HepG2 (cell line): ENCODE results near the gene TSPAN9. TPM values are rescaled to one million over a fixed set of nuclear protein-coding genes. Genes with fewer than 3 reads are reported as not detected.

Experiments
- ATAC-seq: fragments of 200-7000 bp; cut with Tn5 transposase; 3 replicates; pipeline ENCODE4 v1.9.1; 2020; ENCODE audit warnings: mild to moderate bottlenecking, moderate library complexity
- BruUV-seq: library from RNA; stranded (reverse); fragments of 400-500 nt; replicated peaks from 2 replicates; lab custom pipeline; 2021; lab: Mats Ljungman, UMichigan
- CTCF ChIA-PET: fragments of 300-600 bp; formaldehyde crosslinking; extraction: SDS; loops from one replicate; lab custom pipeline; 2021; ENCODE audit warnings: low total read pairs, inconsistent platforms, low intra/inter-chr PET ratio; lab: Yijun Ruan, JAX
- POLR2A ChIA-PET: fragments of 350-600 bp; sonication (Branson Sonifier 250); formaldehyde crosslinking; loops from one replicate; lab custom pipeline; 2020; ENCODE audit warnings: antibody characterized with exemption, inconsistent platforms; lab: Yijun Ruan, JAX
- DNase-seq: peaks from one replicate; pipeline ENCODE4 v3.0.0-alpha.2; 2015; ENCODE audit warnings: low spot score
- FAIRE-seq: peaks from 3 replicates; lab custom pipeline; 2011; peaks lifted over from hg19 to GRCh38; lab: Jason Lieb, UNC
- H2AFZ ChIP-seq: one replicate; pipeline ENCODE4 v1.6.1; 2011; ENCODE audit warnings: low read length, inconsistent platforms
- H3K27ac ChIP-seq: fragments of 300-600 bp; 3 replicates; pipeline ENCODE4 v1.8.0; 2011; ENCODE audit warnings: mixed run types, mild to moderate bottlenecking, mixed read lengths, low read length, inconsistent platforms; ENCODE audit not compliant: insufficient read depth; ENCODE audit errors: extremely low read length
- H3K27me3 ChIP-seq, 2 experiments: fragments of 200-600 bp in 1 of 2; 2 replicates in 1 of 2; 3 replicates in 1 of 2; pipeline versions ENCODE4 v1.6.0 to v1.8.0; 2011; ENCODE audit warnings: low read length in 2 of 2, mild to moderate bottlenecking in 2 of 2, moderate library complexity in 2 of 2, inconsistent platforms in 1 of 2; ENCODE audit not compliant: insufficient read depth in 2 of 2, control insufficient read depth in 1 of 2
- H3K36me3 ChIP-seq, 2 experiments: fragments of 200-600 bp in 1 of 2; replicated peaks in 1 of 2; 2 replicates in 1 of 2; 3 replicates in 1 of 2; pipeline versions ENCODE4 v1.5.1 to v1.8.0; 2011; ENCODE audit warnings: low read length in 2 of 2, inconsistent platforms in 1 of 2; ENCODE audit not compliant: insufficient read depth in 2 of 2, control insufficient read depth in 1 of 2
- H3K4me1 ChIP-seq: 2 replicates; pipeline ENCODE4 v1.5.1; 2012; ENCODE audit warnings: low read length, inconsistent platforms; ENCODE audit not compliant: insufficient read depth
- H3K4me2 ChIP-seq: 2 replicates; pipeline ENCODE4 v1.6.0; 2011; ENCODE audit warnings: low read depth, low read length, inconsistent platforms
- H3K4me3 ChIP-seq, 3 experiments: fragments of 200-600 bp in 1 of 3; sonication (generic), shearing (Covaris generic) in 1 of 3; replicated peaks in 1 of 3; 2 replicates each; pipeline ENCODE4 v1.5.1; 2011 to 2016; ENCODE audit warnings: low read length in 3 of 3, inconsistent platforms in 2 of 3, low read depth in 2 of 3, mild to moderate bottlenecking in 2 of 3, control low read depth in 1 of 3, mixed read lengths in 1 of 3; ENCODE audit not compliant: insufficient read depth in 1 of 3
- H3K79me2 ChIP-seq: one replicate; pipeline ENCODE4 v1.6.1; 2011; ENCODE audit warnings: low read length, inconsistent platforms; ENCODE audit not compliant: insufficient read depth
- H3K9ac ChIP-seq: 2 replicates; pipeline ENCODE4 v1.6.0; 2011; ENCODE audit warnings: mild to moderate bottlenecking, low read depth, low read length, inconsistent platforms; ENCODE audit not compliant: insufficient read depth
- H3K9me3 ChIP-seq: 2 replicates; pipeline ENCODE4 v1.5.1; 2012; ENCODE audit warnings: mild to moderate bottlenecking, low read length
- H4K20me1 ChIP-seq: 2 replicates; pipeline ENCODE4 v1.6.0; 2011; ENCODE audit warnings: inconsistent platforms, mild to moderate bottlenecking, low read length, moderate library complexity; ENCODE audit not compliant: insufficient read depth
- KLF16 ChIP-seq, 2 experiments: sonication (generic) in 1 of 2; formaldehyde crosslinking in 1 of 2; IDR thresholded peaks; 2 replicates each; pipeline versions ENCODE4 v1.6.1 to v1.8.0; 2016 to 2023; ENCODE audit warnings: missing genetic modification reagents in 2 of 2, missing compliant biosample characterization in 1 of 2
- MIER2 ChIP-seq: IDR thresholded peaks from 2 replicates; pipeline ENCODE4 v1.6.1; 2016; ENCODE audit warnings: missing biosample characterization, missing genetic modification reagents
- RERE ChIP-seq: IDR thresholded peaks from 2 replicates; pipeline ENCODE4 v1.6.1; 2016; ENCODE audit warnings: low read depth, missing genetic modification reagents, missing compliant biosample characterization
- SP4 ChIP-seq: sonication (generic); formaldehyde crosslinking; IDR thresholded peaks from 2 replicates; pipeline ENCODE4 v1.8.1; 2023; ENCODE audit warnings: mild to moderate bottlenecking, missing genetic modification reagents
- TBP ChIP-seq: sonication (generic); formaldehyde crosslinking; IDR thresholded peaks from 2 replicates; pipeline ENCODE4 v1.5.0; 2020; ENCODE audit warnings: missing genetic modification reagents
- TRIM22 ChIP-seq: fragments of 450-650 bp; IDR thresholded peaks from 2 replicates; pipeline ENCODE4 v1.6.1; 2017
- U2AF2 ChIP-seq: fragments of 200-400 bp; formaldehyde crosslinking; IDR thresholded peaks from 2 replicates; pipeline ENCODE4 v1.6.1; 2017; ENCODE audit warnings: low read depth, mild to moderate bottlenecking, low read length
- ZBTB26 ChIP-seq: IDR thresholded peaks from 2 replicates; pipeline ENCODE4 v1.6.1; 2016; ENCODE audit warnings: missing compliant biosample characterization, missing genetic modification reagents, borderline replicate concordance
- ZBTB8A ChIP-seq: sonication (generic); formaldehyde crosslinking; IDR thresholded peaks from 2 replicates; pipeline ENCODE4 v1.4.0; 2020; ENCODE audit warnings: mild to moderate bottlenecking, low read depth, missing genetic modification reagents, borderline replicate concordance
- ZNF557 ChIP-seq: sonication (generic); formaldehyde crosslinking; IDR thresholded peaks from 2 replicates; pipeline ENCODE4 v1.4.0; 2020; ENCODE audit warnings: missing genetic modification reagents
- ZNF672 ChIP-seq: sonication (generic); formaldehyde crosslinking; IDR thresholded peaks from 2 replicates; pipeline ENCODE4 v1.8.1; 2022; ENCODE audit warnings: missing genetic modification reagents
- ZNF691 ChIP-seq: sonication (generic); formaldehyde crosslinking; IDR thresholded peaks from 2 replicates; pipeline ENCODE4 v1.4.0; 2020; ENCODE audit warnings: missing genetic modification reagents, low read depth, mild to moderate bottlenecking, borderline replicate concordance
- ZNF768 ChIP-seq: sonication (generic); formaldehyde crosslinking; IDR thresholded peaks from 2 replicates; pipeline ENCODE4 v1.4.0; 2020; ENCODE audit warnings: missing genetic modification reagents
- ZNF775 ChIP-seq: sonication (generic); formaldehyde crosslinking; IDR thresholded peaks from 2 replicates; pipeline ENCODE4 v1.4.0; 2020; ENCODE audit warnings: missing genetic modification reagents, mild to moderate bottlenecking, moderate library complexity, borderline replicate concordance
- ZNF792 ChIP-seq: IDR thresholded peaks from 2 replicates; pipeline ENCODE4 v1.6.1; 2016
- WGBS: methylation state at CpG from one replicate; pipeline ENCODE4 v1.1.6; 2017; ENCODE audit warnings: low lambda C conversion rate; 5-methylcytosine and 5-hydroxymethylcytosine counted together
- in situ Hi-C: cut with HindIII; loops from 2 replicates; pipeline ENCODE4 v1.10.0; 2017; ENCODE audit warnings: low pct_unique_long_range_greater_than_20kb; ENCODE audit not compliant: extremely low pct_ligation_motif_present
- intact Hi-C: fragments of 100-400 bp; cut with micrococcal nuclease; formaldehyde crosslinking; loops from one replicate; pipeline ENCODE4 v1.10.0; 2022; ENCODE audit not compliant: unreplicated experiment
- polyA plus RNA-seq, 8 experiments: library from polyadenylated mRNA; depleted of rRNA in 3 of 8; stranded (reverse) in 7 of 8; unstranded in 1 of 8; fragments of >200 nt; fragmentation: Illumina TruSeq in 4 of 8; extraction: Trizol in 4 of 8; gene quantifications; 2 replicates each; pipeline versions ENCODE4 v1.2.1 to v1.2.3, GENCODE V29; 2011 to 2016; ENCODE audit warnings: low read depth in 4 of 8, missing spikeins in 1 of 8, mixed read lengths in 1 of 8; ENCODE audit not compliant: insufficient read depth in 1 of 8
- total RNA-seq, 5 experiments: library from RNA; depleted of rRNA; stranded (reverse); fragments of >200 nt; fragmentation: Illumina TruSeq; extraction: Trizol; gene quantifications; 2 replicates each; pipeline ENCODE4 v1.2.3, GENCODE V29; 2016; ENCODE audit warnings: low read depth in 1 of 5

TSPAN9 gene
- total and polyA plus RNA-seq, 2 of the 13 experiments (the other 11 are each of a cell fraction or from before 2014, with no cell fraction given) = 18.1 to 42.3 TPM

- TF ChIP-seq SP4 (no peak), ZNF792 (CRISPR knock-in tag) (no peak), TBP (CRISPR knock-in tag) (no peak)
- TF ChIP-seq, all 625 proteins: peak for 0
Measured at GRCh38 chr12:3149515-3150307, 72.5 kb downstream of the TSPAN9 start (continued).

- no TSS peak for BruUV-seq
- Histone ChIP-seq H3K36me3 (peaks cover 0 to 6% of the 10 kb centered on the region in 2 experiments; a peak in 2 of 5 replicates), H3K9ac (no peak overlapping the region), H3K4me1 (no peaks in the 10 kb centered on the region), H3K4me3 (no peak overlapping the region), H3K4me2 (no peak overlapping the region), H4K20me1 (peaks cover 2% of the 10 kb centered on the region; the same call in 1 of the 2 replicates), H3K27ac (no peak overlapping the region), H2AFZ (no peak overlapping the region), H3K9me3 (no peaks in the 10 kb centered on the region), H3K27me3 (no peaks in the 10 kb centered on the region), H3K79me2 (peaks cover 1% of the 10 kb centered on the region)
- ATAC-seq = no peak
- ChIA-PET POLR2A (no interaction called here), CTCF (no interaction called here)
- 96% methylated on average over 5 of the region's 5 CpGs for WGBS
- FAIRE-seq = no peak
- in situ Hi-C loops = no loop called here
- intact Hi-C loops = no loop called here
- DNase-seq = no peak
- TF ChIP-seq ZNF768 (CRISPR knock-in tag) = no peak
- no peak for TF ChIP-seq ZNF557
- no peak for TF ChIP-seq ZNF672 (CRISPR knock-in tag)
- no peak for TF ChIP-seq U2AF2
- TF ChIP-seq ZBTB8A (CRISPR knock-in tag) = no peak
- no peak for TF ChIP-seq ZNF691 (CRISPR knock-in tag)
- TF ChIP-seq ZNF775 (CRISPR knock-in tag) = no peak
- TF ChIP-seq RERE (CRISPR knock-in tag) = no peak
- TF ChIP-seq MIER2 = no peak
- no peak for TF ChIP-seq TRIM22
- TF ChIP-seq ZBTB26 (CRISPR knock-in tag) = no peak
- no peak for TF ChIP-seq KLF16 (CRISPR knock-in tag; IDR thresholded peaks at IDR 0.05)
Measured at GRCh38 chr12:3150308-3150670, 73.1 kb downstream of the TSPAN9 start.
